Lower leg skin (tissue), 3 donors: ENCODE data around the gene FRMD1.

Experiments used
- CTCF ChIP-seq, 3 donors: fragments of 450-650 bp; IDR thresholded peaks; one replicate each; pipeline ENCODE4 v1.5.1; 2016; ENCODE audit warnings: antibody characterized with exemption in 3 of 3, mild to moderate bottlenecking in 3 of 3, moderate library complexity in 2 of 3
- POLR2A ChIP-seq, 2 donors: fragments of 450-650 bp; IDR thresholded peaks; one replicate each; pipeline ENCODE4 v1.6.1; 2016 to 2017; ENCODE audit warnings: antibody characterized with exemption in 2 of 2, mild to moderate bottlenecking in 1 of 2, moderate library complexity in 1 of 2

GRCh38 chr6:168107191-168107983 is 28.4 kb upstream of the FRMD1 start:
- no peak for TF ChIP-seq POLR2A (IDR thresholded peaks at IDR 0.05)
- no peak for TF ChIP-seq CTCF (IDR thresholded peaks at IDR 0.05)
